Loucy (cell line): ENCODE measurements around the gene AASS.

Source experiments
- H2AFZ ChIP-seq: fragments of 200-600 bp; sonication (generic); 2 replicates; pipeline ENCODE4 v1.6.0; 2016; ENCODE audit warnings: antibody characterized with exemption, mild to moderate bottlenecking, low read length, moderate library complexity
- H3F3A ChIP-seq: fragments of 200-600 bp; 2 replicates; pipeline ENCODE4 v1.6.0; 2016; ENCODE audit warnings: antibody characterized with exemption, low read depth, mild to moderate bottlenecking
- H3K27me3 ChIP-seq: fragments of 200-600 bp; sonication (generic); 2 replicates; pipeline ENCODE4 v1.6.1; 2014; ENCODE audit warnings: low read length, mild to moderate bottlenecking; ENCODE audit not compliant: insufficient read depth, poor library complexity, severe bottlenecking
- H3K36me3 ChIP-seq: fragments of 200-600 bp; sonication (generic); 2 replicates; pipeline ENCODE4 v1.6.1; 2016; ENCODE audit warnings: low read length; ENCODE audit not compliant: insufficient read depth
- H3K4me1 ChIP-seq: fragments of 200-600 bp; sonication (generic); 2 replicates; pipeline ENCODE4 v1.5.1; 2014; ENCODE audit warnings: low read length, mild to moderate bottlenecking; ENCODE audit not compliant: insufficient read depth, poor library complexity, severe bottlenecking
- H3K4me2 ChIP-seq: fragments of 200-600 bp; sonication (generic); 2 replicates; pipeline ENCODE4 v1.6.0; 2014; ENCODE audit warnings: antibody characterized with exemption, low read length, low read depth, mild to moderate bottlenecking; ENCODE audit not compliant: poor library complexity, severe bottlenecking
- H3K4me3 ChIP-seq: fragments of 200-600 bp; sonication (generic); 2 replicates; pipeline ENCODE4 v1.5.1; 2014; ENCODE audit warnings: low read length, mild to moderate bottlenecking, mixed read lengths; ENCODE audit not compliant: poor library complexity, severe bottlenecking
- H3K79me2 ChIP-seq: fragments of 200-600 bp; sonication (generic); 2 replicates; pipeline ENCODE4 v1.6.1; 2014; ENCODE audit warnings: low read length; ENCODE audit not compliant: insufficient read depth
- H3K9ac ChIP-seq: fragments of 200-600 bp; sonication (generic); 2 replicates; pipeline ENCODE4 v1.6.0; 2014; ENCODE audit warnings: mild to moderate bottlenecking, low read depth, low read length, moderate library complexity; ENCODE audit not compliant: poor library complexity, severe bottlenecking
- H3K9me2 ChIP-seq: fragments of 200-600 bp; sonication (generic); replicated peaks from 2 replicates; pipeline ENCODE4 v1.6.1; 2016; ENCODE audit warnings: low read depth, low read length, mixed read lengths
- H3K9me3 ChIP-seq: fragments of 200-600 bp; sonication (generic); 2 replicates; pipeline ENCODE4 v1.6.1; 2014; ENCODE audit warnings: mild to moderate bottlenecking, antibody characterized with exemption, low read length, low read depth; ENCODE audit not compliant: insufficient read depth
- H4K20me1 ChIP-seq: fragments of 200-600 bp; sonication (generic); 2 replicates; pipeline ENCODE4 v1.6.0; 2014; ENCODE audit warnings: antibody characterized with exemption, low read length, mild to moderate bottlenecking; ENCODE audit not compliant: insufficient read depth, poor library complexity, severe bottlenecking
- CTCF ChIP-seq: fragments of 200-600 bp; sonication (generic); conservative IDR thresholded peaks from 2 replicates; pipeline ENCODE4 v1.5.1; 2014; ENCODE audit warnings: mild to moderate bottlenecking, antibody characterized with exemption, low read length
- EZH2phosphoT487 ChIP-seq: fragments of 200-600 bp; IDR thresholded peaks from 2 replicates; pipeline ENCODE4 v1.6.1; 2018; ENCODE audit warnings: antibody characterized with exemption, mild to moderate bottlenecking, moderate library complexity, borderline replicate concordance

Gene AASS

GRCh38 chr7:122063146-122063545 lies 80.9 kb downstream of the AASS start:
- no peaks in the 10 kb centered on the region for H3K36me3 ChIP-seq
- no peaks in the 10 kb centered on the region for H3K27me3 ChIP-seq
- no peak overlapping the region for H2AFZ ChIP-seq
- H4K20me1 ChIP-seq, result no peaks in the 10 kb centered on the region
- no peaks in the 10 kb centered on the region for H3K9me2 ChIP-seq
- no peak overlapping the region for H3K4me3 ChIP-seq
- H3K4me1 ChIP-seq, result no peaks in the 10 kb centered on the region
- H3K79me2 ChIP-seq, result no peaks in the 10 kb centered on the region
- H3K4me2 ChIP-seq, result no peak overlapping the region
- no peaks in the 10 kb centered on the region for H3F3A ChIP-seq
- no peak overlapping the region for H3K9ac ChIP-seq
- no peaks in the 10 kb centered on the region for H3K9me3 ChIP-seq
- TF ChIP-seq EZH2phosphoT487, result no peak
- TF ChIP-seq CTCF, result no peak

- H3K9me3 ChIP-seq, result no peaks in the 10 kb centered on the region
- H3F3A ChIP-seq, result no peaks in the 10 kb centered on the region
- H3K4me3 ChIP-seq, result no peak overlapping the region
- H3K4me1 ChIP-seq, result no peaks in the 10 kb centered on the region
- no peak overlapping the region for H2AFZ ChIP-seq
- TF ChIP-seq CTCF, result no peak
- TF ChIP-seq EZH2phosphoT487, result no peak
- no peaks in the 10 kb centered on the region for H3K36me3 ChIP-seq
- H3K9me2 ChIP-seq, result no peaks in the 10 kb centered on the region
- no peak overlapping the region for H3K4me2 ChIP-seq
- H3K79me2 ChIP-seq, result no peaks in the 10 kb centered on the region
- H3K9ac ChIP-seq, result no peak overlapping the region
- no peaks in the 10 kb centered on the region for H4K20me1 ChIP-seq
- H3K27me3 ChIP-seq, result no peaks in the 10 kb centered on the region
Measured at GRCh38 chr7:122059542-122059941, 84.5 kb downstream of the AASS start.

- Histone ChIP-seq H3K4me1 (no peaks in the 10 kb centered on the region), H3K4me2 (no peak overlapping the region), H2AFZ (no peak overlapping the region), H3K9me2 (no peaks in the 10 kb centered on the region), H3F3A (no peaks in the 10 kb centered on the region), H3K36me3 (no peaks in the 10 kb centered on the region), H3K4me3 (no peak overlapping the region), H3K9ac (no peak overlapping the region), H3K27me3 (no peaks in the 10 kb centered on the region), H3K9me3 (no peaks in the 10 kb centered on the region), H3K79me2 (no peaks in the 10 kb centered on the region), H4K20me1 (no peaks in the 10 kb centered on the region)
- TF ChIP-seq CTCF (no peak), EZH2phosphoT487 (no peak)
Measured at GRCh38 chr7:122056977-122057376, 87.1 kb downstream of the AASS start.
